Measurements from ENCODE around the gene TLE3. TPM values are rescaled to one million over a fixed set of nuclear protein-coding genes. Genes with fewer than 3 reads are reported as not detected.

TLE3 gene
- total and polyA plus RNA-seq, 2 of the 13 experiments (the other 11 are each of a cell fraction or from before 2014, with no cell fraction given), result 11.9 to 13.8 TPM

- no peak for ATAC-seq
- FAIRE-seq, result no peak
- Histone ChIP-seq H3K4me3 (replicated peaks in 1 of 3; ENCODE audit: insufficient read depth in 1 of 3, low read depth in 2 of 3, low read length in 3 of 3) (no peak overlapping the region), H3K9me3 (ENCODE audit: low read length) (no peaks in the 10 kb centered on the region), H4K20me1 (ENCODE audit: insufficient read depth, low read length) (no peaks in the 10 kb centered on the region), H3K4me2 (ENCODE audit: low read depth, low read length) (no peak overlapping the region), H3K36me3 (replicated peaks in 1 of 2; ENCODE audit: control insufficient read depth in 1 of 2, insufficient read depth in 2 of 2, low read length in 2 of 2) (no peaks in the 10 kb centered on the region), H3K27me3 (ENCODE audit: control insufficient read depth in 1 of 2, insufficient read depth in 2 of 2, low read length in 2 of 2) (peaks cover 10 to 46% of the 10 kb centered on the region in 2 experiments), H3K27ac (ENCODE audit: extremely low read length, insufficient read depth, low read length) (no peak overlapping the region), H2AFZ (ENCODE audit: low read length) (no peak overlapping the region), H3K79me2 (ENCODE audit: insufficient read depth, low read length) (no peaks in the 10 kb centered on the region), H3K4me1 (ENCODE audit: insufficient read depth, low read length) (peaks cover 44% of the 10 kb centered on the region), H3K9ac (ENCODE audit: insufficient read depth, low read depth, low read length) (no peak overlapping the region)
- POLR2A ChIA-PET, result no interaction called here
- in situ Hi-C loops (cut with HindIII; ENCODE audit: extremely low pct_ligation_motif_present, low pct_unique_long_range_greater_than_20kb), result no loop called here
- TF ChIP-seq ZBED4 (CRISPR knock-in tag; IDR thresholded peaks at IDR 0.05; ENCODE audit: borderline replicate concordance), result no peak
- TF ChIP-seq ZNF816 (CRISPR knock-in tag; IDR thresholded peaks at IDR 0.05; ENCODE audit: borderline replicate concordance), result no peak
- TF ChIP-seq MZF1 (CRISPR knock-in tag; IDR thresholded peaks at IDR 0.05; ENCODE audit: borderline replicate concordance), result no peak
- no peak for TF ChIP-seq PHF8 (CRISPR knock-in tag; IDR thresholded peaks at IDR 0.05)
- TF ChIP-seq ZNF143 (CRISPR knock-in tag; IDR thresholded peaks at IDR 0.05), result no peak
- TF ChIP-seq FOXK2 (IDR thresholded peaks at IDR 0.05), result no peak
- no peak for TF ChIP-seq ZNF354B (CRISPR knock-in tag; IDR thresholded peaks at IDR 0.05)
- TF ChIP-seq ZNF652 (CRISPR knock-in tag; IDR thresholded peaks at IDR 0.05; ENCODE audit: borderline replicate concordance, low read depth), result no peak
- no peak for TF ChIP-seq PAF1 (CRISPR knock-in tag; IDR thresholded peaks at IDR 0.05)
- TF ChIP-seq THAP9 (CRISPR knock-in tag; IDR thresholded peaks at IDR 0.05; ENCODE audit: borderline replicate concordance), result no peak
- TF ChIP-seq ZSCAN12 (CRISPR knock-in tag; IDR thresholded peaks at IDR 0.05), result no peak
- TF ChIP-seq ZNF17 (CRISPR knock-in tag; IDR thresholded peaks at IDR 0.05), result no peak
- no peak for TF ChIP-seq ZNF468 (CRISPR knock-in tag; IDR thresholded peaks at IDR 0.05)
- TF ChIP-seq THYN1 (CRISPR knock-in tag; IDR thresholded peaks at IDR 0.05; ENCODE audit: borderline replicate concordance, low read depth), result no peak
- TF ChIP-seq BORCS8-MEF2B (CRISPR knock-in tag; IDR thresholded peaks at IDR 0.05), result no peak
- CTCF ChIA-PET (ENCODE audit: low intra/inter-chr PET ratio, low total read pairs), result no interaction called here
- WGBS (ENCODE audit: low lambda C conversion rate), result 55% methylated on average over 3 of the region's 3 CpGs
- intact Hi-C loops (cut with micrococcal nuclease; ENCODE audit: unreplicated experiment), result no loop called here
- no TSS peak for BruUV-seq (replicated peaks)
- DNase-seq (ENCODE audit: low spot score), result no peak
Observed at GRCh38 chr15:70102827-70103226, 5.1 kb upstream of the TLE3 start.
